ENCODE results near the gene PPARA. TPM values are rescaled to one million over a fixed set of nuclear protein-coding genes. Genes with fewer than 3 reads are reported as not detected.

The PPARA gene
- polyA plus RNA-seq, 1 experiment = 10.3 TPM

DNA sequence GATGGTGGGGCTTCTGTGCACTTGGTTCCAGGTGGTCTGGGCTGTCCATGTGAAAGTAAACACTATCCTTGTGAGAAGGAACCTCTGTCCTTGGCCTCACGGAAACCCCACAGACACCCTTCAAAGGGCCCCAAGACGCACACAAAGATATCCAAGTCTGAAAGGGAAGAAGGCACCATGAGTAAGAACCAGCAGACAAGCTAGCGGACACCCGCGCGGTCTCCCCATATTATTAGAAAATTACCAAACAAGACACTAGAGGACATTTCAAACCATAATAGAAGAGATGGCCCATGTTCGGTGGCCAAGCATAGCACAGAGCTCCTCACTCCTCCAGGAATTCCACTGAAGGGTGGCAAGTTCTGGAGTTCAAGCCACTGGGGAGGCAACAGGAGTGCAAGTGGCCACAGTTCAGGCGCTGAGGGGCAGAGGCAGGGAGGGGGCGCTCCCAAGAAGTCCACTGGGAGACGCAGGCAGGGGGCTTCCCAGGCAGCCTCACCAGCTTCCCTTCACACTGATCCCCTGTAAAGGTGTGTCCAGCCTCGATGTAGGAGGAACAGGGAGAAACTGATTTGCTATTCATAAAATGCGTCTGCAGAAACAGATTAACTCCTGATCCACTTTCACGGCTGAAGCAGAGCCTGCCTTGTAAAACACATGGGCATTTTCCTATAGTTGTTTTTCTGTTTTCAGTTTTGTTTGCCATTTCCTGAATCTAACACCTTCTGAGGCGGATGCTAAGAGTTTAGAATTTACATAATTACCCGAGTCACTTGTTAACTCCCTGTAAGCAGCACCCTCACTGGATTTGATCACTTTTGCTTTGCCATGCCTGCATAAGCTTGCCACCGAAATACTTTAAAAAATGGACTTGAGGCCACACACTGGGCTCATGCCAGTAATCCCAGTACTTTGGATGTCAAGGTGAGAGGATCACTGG is 9.1 kb upstream of the PPARA start:
- DNase-seq (ENCODE audit: low read depth) = no peak
- POLR2A ChIA-PET = interaction anchor here (0.6 kb wide), 1 partner anchor 349 kb away, joined by 3 read pairs; no protein-coding TSS in a partner anchor

DNA sequence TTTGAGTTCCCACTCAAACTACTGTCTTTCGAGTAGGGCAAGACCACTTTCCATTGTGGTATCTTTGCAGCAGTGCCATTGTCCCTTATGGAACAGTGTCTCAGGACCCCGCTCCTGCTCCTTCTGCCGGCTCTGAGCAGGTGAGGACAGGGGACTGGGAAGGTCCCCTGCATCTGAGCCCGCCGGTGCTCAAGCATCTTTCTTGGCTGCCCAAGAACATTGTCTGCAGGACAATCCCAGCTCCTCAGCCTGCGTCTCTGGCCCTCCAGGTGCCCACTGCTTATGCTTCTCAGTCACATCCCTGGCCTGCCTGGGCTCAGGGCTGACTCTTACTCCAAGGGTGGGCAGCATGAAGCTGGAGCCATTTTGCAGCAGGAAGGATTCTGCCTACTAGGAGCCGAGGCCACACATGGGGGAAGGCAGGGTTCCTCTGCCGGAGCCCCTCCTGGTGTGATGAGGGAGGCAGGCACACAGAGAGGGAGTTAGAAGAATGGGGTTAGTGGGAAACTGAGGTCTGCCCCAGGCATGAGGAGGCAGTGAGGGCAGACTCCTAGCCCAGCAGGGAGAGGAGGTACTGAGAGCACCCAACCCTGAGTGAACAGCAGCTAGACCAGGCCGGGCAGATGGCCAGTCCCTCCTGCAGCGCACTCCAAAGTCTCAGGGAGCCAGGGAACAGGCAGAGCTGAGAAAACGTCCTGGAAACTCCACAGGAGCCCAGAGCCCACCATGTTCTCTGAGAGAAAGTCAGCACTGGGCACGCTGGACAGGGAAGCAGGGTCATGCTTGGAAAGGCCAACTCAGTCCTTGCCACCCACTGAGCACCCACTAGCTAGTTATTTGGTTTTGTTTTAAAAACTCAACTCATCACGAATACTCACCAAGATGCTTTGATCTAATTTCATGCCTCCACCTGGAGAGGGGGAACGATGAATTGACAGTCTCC is 7.5 kb upstream of the PPARA start:
- TF ChIP-seq, protein P1, sequence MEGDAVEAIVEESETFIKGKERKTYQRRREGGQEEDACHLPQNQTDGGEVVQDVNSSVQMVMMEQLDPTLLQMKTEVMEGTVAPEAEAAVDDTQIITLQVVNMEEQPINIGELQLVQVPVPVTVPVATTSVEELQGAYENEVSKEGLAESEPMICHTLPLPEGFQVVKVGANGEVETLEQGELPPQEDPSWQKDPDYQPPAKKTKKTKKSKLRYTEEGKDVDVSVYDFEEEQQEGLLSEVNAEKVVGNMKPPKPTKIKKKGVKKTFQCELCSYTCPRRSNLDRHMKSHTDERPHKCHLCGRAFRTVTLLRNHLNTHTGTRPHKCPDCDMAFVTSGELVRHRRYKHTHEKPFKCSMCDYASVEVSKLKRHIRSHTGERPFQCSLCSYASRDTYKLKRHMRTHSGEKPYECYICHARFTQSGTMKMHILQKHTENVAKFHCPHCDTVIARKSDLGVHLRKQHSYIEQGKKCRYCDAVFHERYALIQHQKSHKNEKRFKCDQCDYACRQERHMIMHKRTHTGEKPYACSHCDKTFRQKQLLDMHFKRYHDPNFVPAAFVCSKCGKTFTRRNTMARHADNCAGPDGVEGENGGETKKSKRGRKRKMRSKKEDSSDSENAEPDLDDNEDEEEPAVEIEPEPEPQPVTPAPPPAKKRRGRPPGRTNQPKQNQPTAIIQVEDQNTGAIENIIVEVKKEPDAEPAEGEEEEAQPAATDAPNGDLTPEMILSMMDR (IDR thresholded peaks at IDR 0.05; ENCODE audit: insufficient read depth, low read depth, low read length) = no peak
- no peaks in the 10 kb centered on the region for H3K36me3 ChIP-seq (ENCODE audit: control insufficient read depth, insufficient read depth, low read length)
- H3K4me3 ChIP-seq (ENCODE audit: low read depth, low read length) = no peak overlapping the region
- DNase-seq (ENCODE audit: low read depth) = no peak
- CTCF ChIA-PET = no interaction called here
- POLR2A ChIA-PET = no interaction called here
- H3K27me3 ChIP-seq (ENCODE audit: control insufficient read depth, insufficient read depth, low read length) = peaks cover 21% of the 10 kb centered on the region

More for the DNA sequence above, 9.1 kb upstream of the PPARA start:
- H3K4me3 ChIP-seq (ENCODE audit: low read depth, low read length) = no peak overlapping the region
- CTCF ChIA-PET = interaction anchor here (1.0 kb wide), 1 partner anchor 19 kb away, joined by 4 read pairs; no protein-coding TSS in a partner anchor
- no peaks in the 10 kb centered on the region for H3K36me3 ChIP-seq (ENCODE audit: control insufficient read depth, insufficient read depth, low read length)
- H3K27me3 ChIP-seq (ENCODE audit: control insufficient read depth, insufficient read depth, low read length) = peaks cover 9% of the 10 kb centered on the region
- TF ChIP-seq, protein P1 (IDR thresholded peaks at IDR 0.05; ENCODE audit: insufficient read depth, low read depth, low read length) = no peak

DNA sequence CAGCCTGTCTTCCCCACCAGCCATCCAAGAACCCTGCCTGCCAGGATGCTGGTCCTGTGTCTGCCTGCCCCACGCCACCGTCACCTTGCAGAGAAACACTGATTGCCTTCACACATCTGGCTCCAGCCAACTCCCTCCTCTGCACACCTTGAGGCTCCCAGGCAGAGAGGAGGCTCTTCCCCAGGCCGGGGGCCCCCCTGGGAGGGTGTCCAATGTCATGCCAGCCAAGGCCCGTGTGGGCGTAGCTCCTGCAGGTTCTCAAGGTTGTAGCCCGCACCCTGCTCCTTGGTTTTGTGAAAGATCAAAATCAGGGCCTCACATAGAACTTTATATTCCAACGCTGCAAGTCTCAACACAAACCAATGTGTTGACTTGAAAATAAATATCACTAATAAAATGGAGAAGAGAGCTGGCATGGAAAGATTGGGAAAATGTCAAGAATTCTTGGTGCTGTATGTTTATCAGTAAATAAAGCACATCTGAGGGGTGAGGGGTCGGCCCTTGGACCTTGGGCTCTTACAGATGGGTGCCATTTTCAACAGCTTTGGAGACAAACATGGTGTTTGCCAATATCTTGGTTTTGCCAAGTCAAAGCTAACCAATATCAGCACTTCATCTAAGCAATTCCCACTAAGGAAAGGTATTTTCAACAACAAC is 6.7 kb upstream of the PPARA start:
- TF ChIP-seq, protein P1 (IDR thresholded peaks at IDR 0.05; ENCODE audit: insufficient read depth, low read depth, low read length) = no peak
- CTCF ChIA-PET = interaction anchor here (1.5 kb wide), 1 partner anchor 118 kb away, joined by 3 read pairs; no protein-coding TSS in a partner anchor
- DNase-seq (ENCODE audit: low read depth) = no peak
- POLR2A ChIA-PET = no interaction called here
- no peak overlapping the region for H3K4me3 ChIP-seq (ENCODE audit: low read depth, low read length)
- no peaks in the 10 kb centered on the region for H3K36me3 ChIP-seq (ENCODE audit: control insufficient read depth, insufficient read depth, low read length)
- H3K27me3 ChIP-seq (ENCODE audit: control insufficient read depth, insufficient read depth, low read length) = peaks cover 26% of the 10 kb centered on the region

DNA sequence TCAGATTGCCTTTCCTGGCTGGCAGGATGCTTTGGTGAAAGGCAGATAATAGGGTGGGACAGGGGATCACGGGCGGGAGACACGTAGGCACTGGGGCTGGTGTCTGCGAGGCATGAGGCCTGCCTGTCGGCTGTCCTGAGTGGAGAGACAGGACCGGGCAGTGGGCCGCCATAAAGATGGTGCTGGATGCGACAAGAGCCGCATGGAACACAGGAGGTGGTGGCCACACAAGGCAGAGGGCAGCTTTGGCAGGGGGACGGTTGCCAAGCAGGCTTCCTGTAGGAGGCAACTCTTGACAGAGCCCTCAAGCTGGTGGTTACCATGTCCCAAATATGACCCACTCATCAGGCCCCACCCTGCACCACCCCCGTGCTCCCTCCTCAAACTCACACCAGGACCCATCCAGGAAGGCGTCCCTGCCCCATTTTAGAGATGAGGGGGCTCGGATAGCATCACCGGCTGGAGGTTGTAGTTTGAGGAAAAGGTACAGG is 4.9 kb upstream of the PPARA start:
- no peak for DNase-seq (ENCODE audit: low read depth)
- TF ChIP-seq, protein P1 (IDR thresholded peaks at IDR 0.05; ENCODE audit: insufficient read depth, low read depth, low read length) = no peak
- no peaks in the 10 kb centered on the region for H3K36me3 ChIP-seq (ENCODE audit: control insufficient read depth, insufficient read depth, low read length)
- H3K27me3 ChIP-seq (ENCODE audit: control insufficient read depth, insufficient read depth, low read length) = peaks cover 28% of the 10 kb centered on the region
- POLR2A ChIA-PET = no interaction called here
- H3K4me3 ChIP-seq (ENCODE audit: low read depth, low read length) = no peak overlapping the region
- CTCF ChIA-PET = interaction anchor here (1.5 kb wide), 1 partner anchor 117 kb away, joined by 3 read pairs; no protein-coding TSS in a partner anchor
